COR-L47 (cell line): ENCODE data around the gene FANCF.
A peak's percentile ranks its signal among the peaks of the same experiment; 100 is the strongest.

ENCODE experiments used
- DNase-seq: peaks from one replicate; lab custom pipeline; 2025; lab: John Stamatoyannopoulos, UW

The FANCF gene

GRCh38 chr11:22626573-22627239, 1.1 kb upstream of the FANCF start:
- DNase-seq = no peak

GRCh38 chr11:22624742-22625447, 728 bp downstream of the FANCF start:
- peak; percentile 74 for DNase-seq

GRCh38 chr11:22617868-22618267, 7.8 kb downstream of the FANCF start:
- no peak for DNase-seq

GRCh38 chr11:22603933-22604332, 21.7 kb downstream of the FANCF start:
- no peak for DNase-seq

DNA sequence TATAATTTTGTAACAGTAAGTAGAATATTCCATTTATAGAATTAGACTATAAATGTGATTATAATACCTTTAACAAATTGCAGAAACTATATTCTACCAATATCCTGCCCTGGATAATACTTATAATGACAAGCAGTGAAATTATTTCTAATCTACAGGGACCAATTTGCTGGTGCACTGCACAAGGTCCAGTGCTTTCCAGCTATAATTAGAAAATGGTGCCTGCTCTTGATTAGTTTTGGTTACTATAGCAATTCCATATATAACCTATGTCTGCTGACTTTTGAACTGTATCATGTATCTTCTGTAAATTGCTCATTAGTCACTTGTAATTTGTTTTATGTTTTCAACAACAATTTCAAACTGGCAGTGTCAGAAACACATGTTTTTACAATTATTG, 23.1 kb downstream of the FANCF start:
- DNase-seq = no peak

- DNase-seq = no peak
Observed at GRCh38 chr11:22599458-22599857, 26.2 kb downstream of the FANCF start.

DNA sequence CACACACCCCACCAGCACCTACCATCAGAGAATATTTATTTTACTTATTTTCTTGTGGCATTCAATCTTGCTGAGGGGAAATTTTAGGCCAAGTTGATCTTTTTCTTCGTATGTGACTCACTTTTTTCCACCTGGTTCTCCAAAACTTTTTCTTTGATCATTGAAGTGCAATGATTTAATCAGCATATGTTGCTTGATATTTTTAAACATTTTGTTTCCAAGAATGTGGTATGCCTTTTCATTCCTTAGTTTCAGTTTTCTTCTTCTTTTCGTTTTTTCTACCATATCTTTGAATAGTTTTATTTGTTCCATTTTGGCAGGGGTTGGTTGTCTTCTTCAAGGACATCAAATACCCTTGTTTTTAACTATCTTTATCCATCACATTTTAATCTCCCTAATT, 28.6 kb downstream of the FANCF start:
- DNase-seq = no peak

DNA sequence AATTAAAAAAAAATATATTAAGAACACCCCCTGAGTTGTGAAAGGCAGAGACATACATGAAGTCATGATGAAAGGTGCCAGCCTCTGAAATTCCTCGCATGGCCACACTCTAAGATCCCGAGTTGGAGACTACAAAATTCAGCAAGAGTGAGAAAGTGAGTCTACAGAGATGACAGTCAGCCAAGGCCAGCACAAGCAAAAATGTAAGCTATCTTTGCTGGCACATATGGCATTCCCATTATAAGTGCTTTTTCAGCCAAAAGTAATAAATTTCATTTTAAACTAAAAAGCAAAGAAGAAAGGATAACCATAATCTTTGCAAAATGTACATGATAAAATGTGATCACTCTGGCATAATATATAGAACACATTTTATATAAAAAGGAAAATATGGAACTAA, 40.6 kb downstream of the FANCF start:
- DNase-seq = no peak

GRCh38 chr11:22583963-22584492, 41.6 kb downstream of the FANCF start:
- DNase-seq = no peak

- DNase-seq = no peak
Observed at GRCh38 chr11:22582151-22582410, 43.5 kb downstream of the FANCF start.

GRCh38 chr11:22581354-22582150, 44.1 kb downstream of the FANCF start:
- DNase-seq = no peak

- DNase-seq = no peak
Observed at GRCh38 chr11:22577854-22578253, 47.8 kb downstream of the FANCF start.
